Left hindlimb (tissue), 1 donor: ENCODE results near the gene NPTXR.

Source experiments
- DNase-seq: peaks from one replicate; pipeline ENCODE4 v3.0.0-alpha.2; 2018

Gene NPTXR

GRCh38 chr22:38793317-38793716, 50.5 kb downstream of the NPTXR start:
- no peak for DNase-seq

- DNase-seq, result no peak
Measured at GRCh38 chr22:38792833-38793232, 51.0 kb downstream of the NPTXR start.

DNA sequence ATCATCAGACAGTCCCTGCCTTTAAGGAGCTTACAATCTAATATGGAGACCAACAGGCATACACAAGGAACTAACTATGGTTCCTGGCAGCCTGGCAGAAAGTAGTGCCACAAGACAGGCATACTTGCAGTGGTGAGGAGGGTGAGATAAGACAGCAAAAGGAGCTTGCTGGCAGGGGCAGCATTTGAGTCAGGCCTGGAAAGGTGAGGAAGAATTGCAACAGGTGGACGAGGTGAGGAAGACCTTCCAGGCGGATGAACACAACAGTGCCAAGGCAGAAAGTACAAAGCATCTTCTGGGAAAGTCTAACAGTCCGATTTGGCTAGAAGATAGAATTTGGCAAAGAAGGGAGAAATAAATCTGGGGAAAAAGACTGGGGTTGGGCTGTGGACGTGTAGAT, 54.2 kb downstream of the NPTXR start:
- DNase-seq, result no peak

DNA sequence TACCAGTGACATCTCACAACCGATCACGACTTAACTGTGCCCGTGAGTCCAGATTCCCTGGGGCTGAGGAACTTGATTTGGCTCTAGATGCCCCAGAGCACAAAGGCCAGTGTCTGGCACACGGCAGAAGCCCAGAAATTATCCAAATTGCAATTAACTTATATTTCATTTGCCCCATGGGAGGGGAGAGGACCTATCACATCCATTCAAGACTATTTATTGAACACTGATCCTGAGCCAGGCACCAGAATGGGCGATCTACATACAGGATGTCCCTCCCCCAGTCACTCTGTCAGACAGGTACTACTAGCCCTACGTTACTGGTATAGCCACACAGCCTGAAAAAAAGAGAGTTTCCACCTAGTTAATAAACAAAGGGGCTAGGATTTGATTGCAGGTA, 55.0 kb downstream of the NPTXR start:
- DNase-seq, result no peak

- no peak for DNase-seq
Measured at GRCh38 chr22:38788021-38788816, 55.6 kb downstream of the NPTXR start.

DNA sequence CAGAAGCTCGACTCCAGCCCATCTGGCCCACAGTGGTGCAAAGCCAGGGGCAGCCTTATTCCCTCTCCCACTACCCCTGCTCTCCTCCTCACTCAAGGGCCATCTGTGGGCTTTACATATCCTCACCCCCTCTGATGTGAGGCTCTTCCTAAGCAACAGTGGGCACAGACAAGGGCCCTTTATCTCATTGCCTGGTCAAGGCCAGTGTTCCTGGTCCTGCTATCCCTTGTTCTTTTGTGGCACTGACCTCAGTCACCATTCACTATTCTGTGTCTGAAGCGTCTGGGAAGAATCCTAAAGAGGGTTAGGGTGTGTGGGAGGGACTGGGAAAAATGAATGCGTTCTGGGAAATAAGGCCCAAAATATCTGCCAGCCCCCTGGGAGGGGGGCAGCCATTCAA, 57.2 kb downstream of the NPTXR start:
- DNase-seq, result no peak

DNA sequence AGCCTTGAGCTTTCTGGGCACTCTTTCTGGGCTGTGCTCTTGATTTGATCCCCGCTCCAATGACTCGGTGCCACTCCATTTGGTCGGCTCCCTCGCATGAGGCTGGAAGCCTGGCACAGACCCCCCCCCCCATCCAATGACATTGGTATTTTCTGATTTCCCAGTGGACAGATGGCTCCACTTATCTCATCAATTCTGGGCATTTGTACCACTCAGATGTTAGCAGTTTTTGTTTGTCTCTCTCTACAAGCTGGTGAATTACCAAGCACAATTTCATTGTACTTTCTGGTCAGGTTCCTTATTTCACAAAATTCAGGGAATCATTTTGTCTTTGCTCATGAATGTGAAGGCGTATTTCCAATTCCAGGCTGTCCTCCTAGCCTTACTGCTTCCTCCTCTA, 59.0 kb downstream of the NPTXR start:
- no peak for DNase-seq

- DNase-seq, result no peak
Measured at GRCh38 chr22:38784035-38784434, 59.8 kb downstream of the NPTXR start.

DNA sequence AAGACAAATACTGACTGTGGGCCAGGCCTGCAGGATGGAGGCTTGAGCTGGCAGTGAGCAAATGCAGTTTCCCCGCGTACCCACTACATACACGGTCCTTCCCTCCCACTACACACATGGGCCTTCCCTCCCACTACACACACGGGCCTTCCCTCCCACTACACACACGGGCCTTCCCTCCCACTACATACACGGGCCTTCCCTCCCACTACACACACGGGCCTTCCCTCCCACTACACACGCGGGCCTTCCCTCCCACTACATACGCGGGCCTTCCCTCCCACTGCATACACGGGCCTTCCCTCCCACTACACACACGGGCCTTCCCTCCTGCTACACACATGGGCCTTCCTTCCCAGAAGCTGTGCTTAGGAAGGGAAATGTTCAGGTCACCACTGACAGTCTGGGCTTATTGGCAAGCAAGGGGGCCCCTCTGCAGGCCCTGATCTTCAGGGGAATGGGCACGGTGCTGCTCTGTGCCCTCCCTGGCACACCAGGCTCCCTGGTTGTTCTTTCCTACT, 60.7 kb downstream of the NPTXR start:
- no peak for DNase-seq

DNA sequence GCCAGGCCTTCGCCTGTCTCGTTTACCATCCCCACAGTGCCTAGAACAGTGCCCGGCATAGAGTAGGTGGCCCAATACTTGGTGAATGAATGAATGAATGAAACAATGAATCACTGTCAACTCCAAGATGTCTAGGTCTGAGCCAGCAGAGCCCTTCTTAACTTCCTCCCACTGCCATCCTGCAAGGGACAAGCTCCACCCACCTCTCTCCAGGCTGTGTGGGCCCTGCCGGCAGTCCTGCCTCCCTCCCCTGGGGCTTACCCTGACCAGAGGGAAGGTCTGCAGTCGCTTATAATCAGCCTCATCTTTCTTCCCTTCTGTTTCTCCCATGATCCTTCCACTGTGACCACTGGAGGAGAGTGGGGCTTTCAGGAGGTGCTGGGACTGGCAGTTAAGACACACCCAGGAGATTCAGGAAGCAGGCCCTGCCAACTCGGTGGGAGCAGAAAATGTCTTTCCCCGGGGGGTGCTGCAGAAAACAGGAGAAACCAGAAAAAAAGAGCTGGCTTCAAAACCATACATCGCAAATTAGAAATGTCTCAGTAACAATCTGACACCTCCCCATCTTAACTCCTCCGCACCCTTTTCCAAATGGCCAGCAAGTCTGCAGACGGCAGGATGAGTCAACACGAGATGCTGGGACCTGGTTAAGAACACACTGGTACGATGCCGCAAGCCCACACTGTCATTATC, 61.3 kb downstream of the NPTXR start:
- DNase-seq, result no peak

DNA sequence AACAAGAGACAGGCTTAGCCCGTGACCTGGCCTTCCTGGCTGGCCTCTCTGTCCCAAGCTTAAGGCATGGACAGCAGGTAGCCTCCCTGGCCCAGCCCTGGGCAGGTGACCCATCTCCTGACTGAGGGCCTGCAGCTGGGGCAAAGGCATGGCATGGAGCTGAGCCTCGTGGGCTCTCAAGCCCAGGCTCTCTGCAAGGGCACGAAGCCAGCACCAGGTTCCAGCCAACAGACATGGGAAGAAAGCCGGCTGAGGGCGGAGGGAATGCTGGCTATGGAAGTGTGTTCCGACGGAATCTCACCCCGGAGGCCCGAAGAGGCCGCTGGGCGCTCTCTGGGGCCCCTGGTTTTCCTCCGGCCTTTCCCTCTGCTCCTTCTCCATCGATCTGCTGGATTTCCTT, 62.8 kb downstream of the NPTXR start:
- no peak for DNase-seq

DNA sequence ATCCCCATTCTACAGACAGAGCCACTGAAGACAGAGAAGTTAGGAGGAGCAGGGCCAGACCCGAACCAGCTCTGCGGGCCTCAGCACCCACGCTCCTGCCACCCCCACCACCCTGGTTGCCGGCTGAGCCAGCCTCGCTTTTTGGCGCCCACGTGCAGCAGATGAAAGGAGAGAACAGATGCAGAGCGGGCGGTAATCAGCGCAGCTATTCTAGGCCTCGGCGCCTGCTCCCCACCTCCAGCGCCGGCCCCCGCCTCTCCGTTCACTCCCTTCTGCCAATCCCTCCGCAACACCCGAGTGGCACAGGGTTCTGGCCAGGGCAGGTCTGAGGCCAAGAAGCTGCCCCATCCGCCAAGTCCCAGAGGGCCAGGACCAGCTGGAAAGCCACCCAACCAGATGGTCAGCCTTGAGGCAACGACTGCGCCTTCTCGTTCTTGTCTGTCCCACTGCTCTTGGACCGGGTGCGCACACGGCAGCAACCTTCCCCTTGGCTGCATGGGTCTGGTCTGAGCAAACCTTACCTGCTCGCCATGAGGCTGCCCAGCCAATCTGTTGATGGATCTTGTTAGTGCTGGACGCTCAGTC, 66.6 kb downstream of the NPTXR start:
- no peak for DNase-seq

DNA sequence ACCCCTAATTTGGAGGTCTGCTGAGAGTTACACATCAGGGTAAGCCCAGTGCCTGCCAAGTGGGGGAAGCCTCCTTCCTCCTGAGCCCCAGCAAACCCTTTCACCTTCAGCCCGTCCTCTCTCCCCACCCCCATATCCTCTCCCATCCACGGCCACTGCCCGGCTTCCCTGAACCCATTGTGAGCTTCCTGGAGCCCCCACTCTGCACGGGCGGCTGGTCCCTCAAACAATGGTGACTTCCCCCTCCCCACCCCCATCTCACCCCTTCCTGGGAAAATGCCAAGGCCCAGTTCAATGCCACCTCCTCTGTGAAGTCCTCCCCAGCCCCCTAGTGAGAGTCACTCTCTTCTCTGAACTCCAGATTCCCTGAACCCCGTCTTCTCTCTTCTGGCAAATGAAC, 67.7 kb downstream of the NPTXR start:
- no peak for DNase-seq

DNA sequence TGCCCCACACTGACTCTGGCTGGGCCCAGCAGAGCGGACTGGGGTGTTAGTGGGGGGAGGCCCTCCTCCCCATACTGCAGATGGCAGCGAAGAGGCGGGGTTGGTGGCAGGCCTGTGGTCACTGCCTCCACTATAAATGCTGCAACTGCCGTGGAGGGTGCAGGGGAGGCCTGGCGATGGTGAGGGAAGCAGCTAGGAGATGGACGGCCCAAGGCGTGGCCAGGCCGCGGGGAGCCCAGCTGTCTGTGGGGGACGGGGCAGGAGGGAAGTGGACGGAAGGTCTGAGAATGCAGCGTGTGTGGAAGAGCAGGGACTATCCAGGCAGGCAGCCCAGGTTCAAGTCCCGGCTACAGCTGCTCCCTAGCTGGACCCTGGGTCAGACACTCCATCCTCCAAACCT, 68.2 kb downstream of the NPTXR start:
- DNase-seq, result no peak

- DNase-seq, result peak; percentile 18
Measured at GRCh38 chr22:38774496-38775166, 69.2 kb downstream of the NPTXR start.

DNA sequence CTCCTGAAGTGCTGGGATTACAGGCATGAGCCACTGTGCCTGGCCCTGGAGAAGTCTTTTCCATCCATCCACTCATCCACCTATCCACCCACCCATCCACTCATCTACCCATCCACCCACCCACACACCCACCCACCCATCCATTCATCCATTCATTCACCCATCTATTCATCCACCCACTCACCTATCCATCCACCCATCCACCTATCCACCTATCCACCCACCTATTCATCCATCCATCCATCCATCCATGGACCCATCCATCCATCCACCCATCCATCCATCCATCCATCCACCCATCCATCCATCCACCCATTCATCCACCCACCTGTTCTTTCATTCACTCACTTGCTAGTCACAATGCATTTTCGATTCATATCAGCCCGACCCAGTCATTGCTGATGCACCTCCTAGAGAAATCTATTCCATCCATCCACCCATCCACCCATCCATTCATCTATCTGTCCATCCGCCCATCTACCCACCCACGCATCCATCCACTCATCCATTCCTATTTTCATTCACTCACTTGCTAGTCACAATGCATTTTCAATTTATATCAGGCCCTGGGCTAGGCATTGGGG, 70.4 kb downstream of the NPTXR start:
- DNase-seq, result no peak

GRCh38 chr22:38772623-38772873, 71.3 kb downstream of the NPTXR start:
- DNase-seq, result no peak

- peak; percentile 26 for DNase-seq
Measured at GRCh38 chr22:38770257-38770949, 73.4 kb downstream of the NPTXR start.
